GM12892 (cell line): ENCODE measurements around the gene BRCA1.

Experiments
- POLR2A ChIP-seq: IDR thresholded peaks from 2 replicates; pipeline ENCODE4 v1.6.1; 2011; ENCODE audit warnings: low read depth, low read length, control low read depth
- POLR2AphosphoS5 ChIP-seq: IDR thresholded peaks from 2 replicates; pipeline ENCODE4 v1.6.1; 2011; ENCODE audit warnings: low read depth, low read length, control low read depth
- TAF1 ChIP-seq: IDR thresholded peaks from 2 replicates; pipeline ENCODE4 v1.6.1; 2011; ENCODE audit warnings: low read depth, mild to moderate bottlenecking, control low read depth, low read length, borderline replicate concordance

DNA sequence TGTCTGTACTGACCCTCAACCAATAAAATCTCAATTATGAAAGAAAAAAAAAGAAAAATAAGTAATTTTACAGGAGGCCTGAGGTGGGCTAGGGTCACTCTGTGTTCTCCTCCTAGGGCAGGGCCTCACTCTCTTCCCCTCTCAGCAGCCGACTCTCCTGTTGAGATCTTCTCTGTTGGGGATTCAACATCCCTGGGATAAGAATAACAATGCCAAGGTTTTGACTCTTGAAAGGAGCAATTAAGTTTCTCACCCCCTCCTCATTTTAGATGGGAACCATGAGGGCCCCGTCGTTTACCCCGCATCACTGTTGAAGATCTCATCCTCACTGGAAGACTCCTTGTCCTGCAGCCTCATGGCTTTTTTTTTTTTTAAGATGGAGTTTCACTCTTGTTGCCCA is 21.5 kb upstream of the BRCA1 start:
- no peak for TF ChIP-seq POLR2AphosphoS5
- no peak for TF ChIP-seq POLR2A
- TF ChIP-seq TAF1: no peak
